ES-I3 (cell line): ENCODE results near the gene OPN3.
"Not testable (repeated sequence)": the region's sequence is repeated elsewhere in the genome, so short reads cannot be mapped to it uniquely, and the experiment has no call there.

ENCODE experiments used
- H3K36me3 ChIP-seq: 2 replicates; pipeline ENCODE4 v1.6.1; 2013; ENCODE audit warnings: mild to moderate bottlenecking, low read length, control low read depth, moderate library complexity; ENCODE audit not compliant: insufficient read depth
- H3K4me1 ChIP-seq: 2 replicates; pipeline ENCODE4 v1.6.1; 2013; ENCODE audit warnings: mild to moderate bottlenecking, control low read depth, low read length; ENCODE audit not compliant: insufficient read depth
- H3K9ac ChIP-seq: 2 replicates; pipeline ENCODE4 v1.6.1; 2013; ENCODE audit warnings: low read depth, mild to moderate bottlenecking, low read length, moderate library complexity
- H3K9me3 ChIP-seq: 2 replicates; pipeline ENCODE4 v1.6.1; 2013; ENCODE audit warnings: mild to moderate bottlenecking, low read length, moderate library complexity; ENCODE audit not compliant: control insufficient read depth, insufficient read depth

OPN3 gene

DNA sequence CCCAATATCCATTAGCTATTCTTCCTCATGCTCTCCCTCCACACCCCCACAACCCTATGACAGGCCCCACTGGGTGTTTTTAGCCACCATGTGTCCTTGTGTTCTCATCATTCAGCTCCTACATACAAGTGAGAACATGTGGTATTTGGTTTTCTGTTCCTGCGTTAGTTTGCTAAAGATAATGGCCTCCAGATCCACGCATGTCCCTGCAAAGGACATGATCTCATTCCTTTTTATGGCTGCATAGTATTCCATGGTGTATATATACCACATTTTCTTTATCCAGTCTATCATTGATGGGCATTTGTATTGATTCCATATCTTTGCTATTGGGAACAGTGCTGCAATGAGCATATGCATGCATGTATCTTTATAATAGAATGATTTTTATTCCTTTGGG, 18.8 kb upstream of the OPN3 start:
- not testable (repeated sequence) for H3K9ac ChIP-seq, H3K9me3 ChIP-seq, H3K36me3 ChIP-seq, H3K4me1 ChIP-seq

DNA sequence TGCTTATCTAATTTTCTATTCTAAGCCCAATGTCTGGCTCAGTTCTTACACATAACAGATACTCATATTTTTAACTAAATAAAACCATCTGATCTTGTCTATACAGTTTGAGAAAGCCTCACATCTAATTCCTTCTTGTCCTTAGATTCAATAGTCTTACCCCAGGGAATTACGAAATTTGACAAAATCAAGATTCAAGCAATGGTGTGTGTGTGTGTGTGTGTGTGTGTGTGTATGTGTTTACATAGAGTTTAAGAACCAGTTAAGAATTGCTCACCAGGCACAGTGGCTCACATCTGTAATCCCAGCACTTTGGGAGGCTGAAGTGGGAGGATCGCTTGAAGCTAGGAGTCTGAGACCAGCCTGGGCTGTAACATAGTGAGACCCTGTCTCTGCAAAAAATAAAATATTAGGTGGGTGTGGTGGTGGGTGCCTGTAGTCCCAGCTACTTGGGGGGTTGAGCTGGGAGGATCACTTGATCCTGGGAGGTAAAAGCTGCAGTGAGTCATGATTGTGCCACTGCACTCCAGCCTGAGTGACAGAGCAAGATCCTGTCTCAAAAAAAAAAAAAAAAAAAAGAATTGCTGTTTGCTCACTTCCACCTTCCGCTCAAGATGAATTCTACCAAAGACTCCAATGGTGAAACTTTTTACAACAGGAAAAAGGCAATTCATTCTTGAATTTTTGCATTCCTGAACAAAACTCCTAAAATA, 18.1 kb upstream of the OPN3 start:
- H3K36me3 ChIP-seq, result no peaks in the 10 kb centered on the region
- no peaks in the 10 kb centered on the region for H3K4me1 ChIP-seq
- no peaks in the 10 kb centered on the region for H3K9me3 ChIP-seq
- no peak overlapping the region for H3K9ac ChIP-seq

DNA sequence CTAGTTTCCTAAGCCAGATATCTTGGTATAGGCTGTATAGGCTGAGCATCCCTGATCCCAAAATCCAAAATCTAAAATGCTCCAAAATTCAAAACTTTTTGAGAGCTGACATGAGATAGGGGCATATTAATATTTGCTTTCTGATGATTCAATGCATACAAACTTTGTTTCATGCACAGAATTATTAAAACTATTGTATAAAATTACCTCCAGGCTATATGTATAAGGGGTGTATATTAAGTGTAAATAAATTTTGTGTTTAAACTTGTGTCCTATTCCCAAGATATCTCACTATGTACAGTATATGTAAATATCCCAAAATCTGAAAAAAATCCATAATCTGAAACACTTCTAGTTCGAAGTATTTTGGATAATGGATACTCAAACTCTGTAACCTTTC, 14.5 kb upstream of the OPN3 start:
- no peak overlapping the region for H3K9ac ChIP-seq
- H3K36me3 ChIP-seq, result no peaks in the 10 kb centered on the region
- H3K4me1 ChIP-seq, result no peaks in the 10 kb centered on the region
- H3K9me3 ChIP-seq, result no peaks in the 10 kb centered on the region

DNA sequence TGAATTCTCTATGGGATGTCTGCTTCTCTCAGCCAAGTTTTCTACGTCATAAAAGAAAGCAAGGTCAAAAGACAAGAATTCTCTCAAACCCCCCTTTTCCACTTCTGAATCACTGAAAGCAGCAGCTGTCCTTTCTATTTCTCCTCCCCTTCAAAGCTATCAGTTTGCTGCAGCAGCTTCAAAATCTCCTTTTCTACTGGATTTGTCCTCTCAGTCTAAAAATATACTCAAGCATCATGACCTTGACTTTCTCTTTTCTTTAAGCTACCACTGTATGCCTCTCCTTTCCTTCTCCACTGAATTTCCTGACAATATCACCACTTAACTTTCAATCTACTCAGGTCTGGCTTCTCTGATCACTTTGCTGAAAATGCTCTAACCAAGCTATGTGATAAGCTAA, 13.8 kb upstream of the OPN3 start:
- Histone ChIP-seq H3K9ac (no peak overlapping the region), H3K36me3 (no peaks in the 10 kb centered on the region), H3K4me1 (no peaks in the 10 kb centered on the region), H3K9me3 (no peaks in the 10 kb centered on the region)

DNA sequence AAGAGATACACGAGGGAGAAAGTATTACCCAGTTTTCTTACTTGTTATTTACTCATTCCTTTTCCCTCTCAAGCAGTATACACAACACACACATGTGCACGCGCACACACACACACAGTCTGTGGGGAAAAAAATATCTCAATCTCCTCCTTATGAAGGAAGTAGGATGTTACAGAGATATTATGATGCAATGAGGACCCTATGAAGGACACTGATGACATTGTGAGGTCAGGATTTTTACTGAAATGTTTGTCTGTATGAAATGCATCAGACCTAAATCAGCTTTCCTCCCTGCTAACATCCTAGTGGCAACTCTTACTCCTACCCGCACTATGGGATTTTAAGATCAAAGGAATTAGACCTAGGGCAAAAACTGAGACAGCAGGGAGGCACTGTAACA, 11.8 kb upstream of the OPN3 start, which contains the start of gene WDR64:
Gene WDR64 (plus strand): TSS at position 270 of the 400 bp plus-strand sequence. CDS start 204 bp downstream, outside the sequence.
- Histone ChIP-seq H3K4me1 (no peaks in the 10 kb centered on the region), H3K9me3 (no peaks in the 10 kb centered on the region), H3K36me3 (no peaks in the 10 kb centered on the region), H3K9ac (no peak within 1 kb of the TSS)

DNA sequence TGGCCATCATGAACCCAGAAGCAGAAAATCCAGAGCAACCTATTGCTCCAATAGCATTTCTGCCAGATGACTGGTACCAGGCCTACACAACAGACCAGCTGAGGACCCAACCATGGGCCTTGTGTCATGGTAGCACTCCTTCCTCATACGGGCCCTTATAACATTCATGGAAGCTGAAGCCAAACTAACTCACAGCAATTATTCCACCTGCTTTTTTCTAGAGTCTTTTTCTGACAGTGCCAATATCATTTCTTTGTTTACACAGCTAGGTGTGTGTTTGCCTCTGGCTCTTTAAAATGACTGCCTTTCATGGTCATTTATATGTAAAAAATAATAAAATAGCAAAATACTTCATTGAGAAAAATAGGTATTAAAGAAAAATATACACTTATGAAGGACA, 8.0 kb upstream of the OPN3 start:
- no peak overlapping the region for H3K9ac ChIP-seq
- H3K4me1 ChIP-seq, result no peaks in the 10 kb centered on the region
- no peaks in the 10 kb centered on the region for H3K9me3 ChIP-seq
- no peaks in the 10 kb centered on the region for H3K36me3 ChIP-seq

DNA sequence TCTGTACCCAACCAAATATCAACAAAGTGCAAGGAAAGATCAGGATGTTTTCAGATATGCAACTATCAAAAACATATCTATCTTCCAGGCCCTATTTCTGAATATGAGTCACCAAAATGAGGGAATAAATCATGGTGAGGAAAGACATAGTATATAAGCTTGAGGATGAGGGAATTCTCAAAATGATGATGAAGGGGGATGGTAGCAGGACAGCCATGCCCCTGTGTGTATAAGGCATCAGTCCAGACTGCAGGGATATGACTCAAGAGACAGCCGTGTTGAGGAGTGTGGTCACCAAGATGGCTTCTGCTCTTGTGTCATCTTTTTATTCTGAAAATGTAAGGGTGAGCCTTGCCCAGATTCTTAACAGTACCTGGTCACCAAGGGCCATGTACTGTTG, 7.5 kb upstream of the OPN3 start:
- Histone ChIP-seq H3K9me3 (no peaks in the 10 kb centered on the region), H3K9ac (no peak overlapping the region), H3K36me3 (no peaks in the 10 kb centered on the region), H3K4me1 (no peaks in the 10 kb centered on the region)

DNA sequence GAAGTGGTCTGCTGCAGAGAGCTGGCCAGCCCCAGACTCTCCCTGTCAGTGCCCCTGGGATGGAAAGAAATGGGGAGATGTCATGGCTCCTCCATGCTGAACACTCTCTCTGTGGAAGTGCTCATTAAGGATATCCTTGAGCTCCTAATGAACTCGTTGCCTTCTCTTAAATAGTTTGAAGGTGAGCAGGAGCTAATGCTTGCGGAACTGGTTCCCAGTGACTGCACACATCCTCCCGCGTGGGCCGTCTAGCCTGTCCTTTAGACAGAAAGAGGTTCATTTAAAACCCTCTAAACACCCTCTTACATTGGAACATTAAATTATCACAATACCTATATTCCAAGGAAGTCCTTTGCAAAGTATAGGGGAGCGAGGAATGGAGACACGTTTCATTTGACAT, 6.0 kb upstream of the OPN3 start:
- H3K9ac ChIP-seq, result no peak overlapping the region
- H3K4me1 ChIP-seq, result no peaks in the 10 kb centered on the region
- H3K9me3 ChIP-seq, result peaks cover 4% of the 10 kb centered on the region; the same call in 1 of the 2 replicates
- no peaks in the 10 kb centered on the region for H3K36me3 ChIP-seq

DNA sequence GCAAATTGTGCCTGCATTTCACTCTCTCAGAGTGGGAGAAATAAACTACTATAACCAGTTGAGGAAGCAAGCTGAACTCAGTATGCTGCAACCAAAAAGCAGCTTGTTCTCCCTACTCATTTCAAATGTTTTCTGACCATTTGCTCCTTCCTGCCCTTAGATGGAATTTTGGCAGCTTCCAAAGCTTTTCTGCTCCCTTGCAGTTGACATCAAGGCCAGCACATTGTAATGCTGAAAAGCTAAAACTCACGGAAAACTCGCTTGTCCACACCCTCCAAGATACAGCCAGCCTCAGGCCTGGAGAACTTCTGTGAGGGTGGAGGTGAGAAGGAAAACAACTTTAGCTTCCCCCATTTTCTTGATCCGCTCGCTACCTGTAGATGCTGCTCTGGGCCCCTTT, 5.0 kb upstream of the OPN3 start:
- H3K4me1 ChIP-seq, result no peaks in the 10 kb centered on the region
- no peaks in the 10 kb centered on the region for H3K36me3 ChIP-seq
- no peak overlapping the region for H3K9ac ChIP-seq
- peaks cover 4% of the 10 kb centered on the region; the same call in 1 of the 2 replicates for H3K9me3 ChIP-seq

DNA sequence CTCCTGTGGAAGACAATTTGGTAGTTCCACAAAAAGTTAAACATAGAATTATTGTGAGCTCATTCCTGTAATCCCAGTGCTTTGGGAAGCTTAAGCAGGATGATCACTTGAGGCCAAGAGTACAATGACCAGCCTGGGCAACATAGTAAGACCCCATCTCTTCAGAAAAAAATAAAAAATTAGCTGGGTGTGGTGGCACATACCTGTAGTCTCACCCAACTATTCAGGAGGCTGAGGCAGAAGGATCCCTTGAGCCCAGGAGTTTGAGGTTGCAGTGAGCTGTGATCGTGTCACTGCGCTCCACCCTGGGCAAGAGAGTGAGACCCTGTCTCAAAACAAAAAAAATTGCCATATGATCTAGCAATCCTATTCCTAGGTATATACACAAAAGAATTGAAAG, 4.1 kb upstream of the OPN3 start:
- Histone ChIP-seq H3K9ac (no peak overlapping the region), H3K36me3 (no peaks in the 10 kb centered on the region), H3K4me1 (no peaks in the 10 kb centered on the region), H3K9me3 (peaks cover 4% of the 10 kb centered on the region; the same call in 1 of the 2 replicates)

DNA sequence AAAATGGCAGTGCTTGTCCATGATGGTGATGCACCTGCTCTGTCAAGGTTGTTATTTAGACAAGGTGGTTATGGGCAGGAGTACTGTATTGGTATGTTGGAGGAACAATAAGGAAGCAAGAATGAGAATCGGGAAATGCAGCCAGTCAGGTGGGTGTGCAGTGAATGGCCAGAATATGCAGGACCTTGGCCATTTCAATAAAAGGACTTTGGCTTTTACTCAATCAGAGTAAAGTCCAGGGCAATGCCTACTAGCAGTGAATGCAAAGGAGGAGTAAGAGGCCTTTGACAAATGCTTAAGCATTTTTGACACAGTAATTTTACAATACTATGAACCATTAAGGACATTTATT, 2.4 kb upstream of the OPN3 start:
- Histone ChIP-seq H3K36me3 (no peaks in the 10 kb centered on the region), H3K4me1 (peaks cover 9% of the 10 kb centered on the region), H3K9ac (no peak overlapping the region), H3K9me3 (peaks cover 4% of the 10 kb centered on the region; the same call in 1 of the 2 replicates)

DNA sequence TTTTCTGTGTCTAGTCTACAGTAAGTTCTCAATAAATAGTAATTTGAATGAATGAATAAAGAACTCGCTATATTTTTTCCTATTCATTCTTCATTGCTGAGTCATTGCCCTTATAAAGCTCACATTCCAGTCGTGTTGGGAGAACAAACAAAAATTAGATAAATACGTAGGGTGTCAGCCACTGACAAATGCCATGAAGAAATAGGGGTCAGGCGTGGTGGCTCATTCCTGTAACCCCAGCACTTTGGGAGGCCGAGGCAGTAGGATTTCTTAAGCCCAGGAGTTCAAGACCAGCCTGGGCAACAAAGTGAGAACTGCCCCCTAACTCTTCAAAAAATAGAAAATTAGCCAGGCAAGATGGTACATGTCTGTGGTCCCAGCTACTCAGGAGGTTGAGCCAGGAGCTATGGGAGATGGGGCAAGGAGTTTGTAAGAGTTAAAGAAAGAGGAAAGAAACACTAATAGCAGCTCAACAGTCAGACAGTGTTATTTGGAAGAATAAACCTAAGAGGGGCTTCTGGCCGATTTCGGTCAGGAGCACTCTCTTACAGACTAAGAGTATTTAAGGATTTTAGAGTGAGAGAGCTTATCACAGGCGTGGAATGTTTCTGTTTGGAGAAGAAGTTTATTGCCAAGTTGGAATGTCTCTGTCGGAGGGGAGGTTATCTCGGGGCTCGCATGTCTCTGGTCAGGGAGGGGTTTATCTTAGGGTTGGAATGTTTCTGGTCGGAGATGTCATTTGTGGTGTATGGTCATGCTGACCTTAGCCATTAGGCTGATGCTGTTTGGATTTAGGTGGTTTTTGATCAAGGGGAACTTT, 1.8 kb upstream of the OPN3 start:
- Histone ChIP-seq H3K9ac (no peak overlapping the region), H3K9me3 (peaks cover 4% of the 10 kb centered on the region; the same call in 1 of the 2 replicates), H3K4me1 (peaks cover 15% of the 10 kb centered on the region), H3K36me3 (no peaks in the 10 kb centered on the region)

DNA sequence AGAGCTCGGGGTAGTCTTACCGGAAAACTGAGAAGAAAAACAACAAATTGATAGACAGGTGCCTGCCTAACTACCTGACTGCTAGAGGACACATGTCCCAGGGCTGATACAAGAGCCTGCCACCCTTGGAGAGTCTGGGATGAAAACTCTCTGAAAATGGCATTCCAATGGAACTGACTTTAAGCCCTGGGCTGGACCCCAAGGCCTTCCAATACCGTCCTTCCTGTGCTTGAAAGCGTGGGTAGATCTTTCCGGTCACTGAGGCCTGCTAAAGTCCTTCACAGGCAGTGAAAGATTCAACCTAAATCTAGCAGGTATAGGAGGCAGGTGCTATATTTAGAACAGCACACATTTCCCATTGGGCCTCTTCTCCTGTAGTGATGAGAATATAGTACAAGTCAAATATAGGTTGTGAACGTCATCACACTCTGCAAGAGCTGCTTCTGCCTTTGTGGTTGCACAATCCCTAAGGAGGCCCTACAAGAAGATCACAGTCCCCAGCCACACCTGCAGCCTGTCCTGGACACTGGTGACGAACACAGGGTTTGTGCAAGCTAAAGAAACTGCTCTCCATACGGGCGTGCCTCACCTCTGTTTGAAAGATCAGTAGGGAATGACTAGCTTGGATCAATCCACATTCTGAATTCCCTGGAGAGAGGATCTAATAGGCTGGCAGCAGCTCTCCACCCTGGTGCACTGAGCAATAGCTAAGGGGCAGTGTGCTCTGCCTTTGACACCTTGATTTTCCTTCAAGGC, 876 bp upstream of the OPN3 start:
- H3K9me3 ChIP-seq, result peaks cover 4% of the 10 kb centered on the region; the same call in 1 of the 2 replicates
- H3K4me1 ChIP-seq, result peaks cover 15% of the 10 kb centered on the region
- no peaks in the 10 kb centered on the region for H3K36me3 ChIP-seq
- peak overlapping the region; percentile 24; the same call in 1 of the 2 replicates for H3K9ac ChIP-seq

DNA sequence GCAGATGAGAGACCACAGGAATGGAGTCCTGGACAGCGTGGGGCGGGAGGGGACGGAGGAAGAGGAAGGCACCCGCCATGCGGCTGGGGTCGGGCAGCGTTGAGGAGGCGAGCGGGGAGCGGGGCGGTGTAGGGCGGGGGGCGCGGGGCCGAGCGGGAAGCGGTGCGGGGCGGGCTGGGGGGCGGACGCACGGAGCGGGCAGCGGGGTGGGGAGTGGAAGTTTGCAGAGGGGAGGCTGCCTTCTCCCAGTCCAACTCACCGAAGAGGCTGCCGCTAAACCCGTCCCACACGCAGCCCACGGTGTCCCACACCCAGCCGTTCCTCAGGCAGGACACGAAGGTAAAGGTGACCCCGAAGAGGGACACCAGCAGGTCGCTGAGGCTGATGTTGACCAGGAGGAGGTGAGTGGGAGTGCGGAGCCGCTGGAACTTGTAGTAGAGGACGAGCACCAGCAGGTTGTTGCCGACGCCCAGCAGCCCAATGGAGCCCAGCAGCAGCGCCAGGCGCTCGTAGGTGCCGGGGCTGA, 483 bp downstream of the OPN3 start:
- peaks cover 15% of the 10 kb centered on the region for H3K4me1 ChIP-seq
- peak overlapping the region; percentile 89 for H3K9ac ChIP-seq
- H3K36me3 ChIP-seq, result peaks cover 5% of the 10 kb centered on the region; the same call in 1 of the 2 replicates
- H3K9me3 ChIP-seq, result peaks cover 4% of the 10 kb centered on the region; the same call in 1 of the 2 replicates
